Effector CD8-positive, alpha-beta T cell (primary cell): ENCODE data around the gene BTBD7.

Source experiments
- DNase-seq: peaks from one replicate; lab custom pipeline; 2025; lab: John Stamatoyannopoulos, UW

The BTBD7 gene

GRCh38 chr14:93302688-93303581, 29.9 kb downstream of the BTBD7 start:
- no peak for DNase-seq

GRCh38 chr14:93301821-93302447, 30.9 kb downstream of the BTBD7 start:
- no peak for DNase-seq

- DNase-seq: no peak
Measured at GRCh38 chr14:93299866-93300265, 33.0 kb downstream of the BTBD7 start.

- DNase-seq: no peak
Measured at GRCh38 chr14:93299416-93299815, 33.4 kb downstream of the BTBD7 start.

- no peak for DNase-seq
Measured at GRCh38 chr14:93295541-93296220, 37.2 kb downstream of the BTBD7 start.

GRCh38 chr14:93286212-93286890, 46.5 kb downstream of the BTBD7 start:
- DNase-seq: no peak

GRCh38 chr14:93285044-93285443, 47.8 kb downstream of the BTBD7 start:
- no peak for DNase-seq

GRCh38 chr14:93281937-93282336, 50.9 kb downstream of the BTBD7 start:
- no peak for DNase-seq

- DNase-seq: no peak
Measured at GRCh38 chr14:93280743-93281142, 52.1 kb downstream of the BTBD7 start.

- no peak for DNase-seq
Measured at GRCh38 chr14:93276031-93276716, 56.7 kb downstream of the BTBD7 start.

GRCh38 chr14:93274055-93274806, 58.6 kb downstream of the BTBD7 start:
- no peak for DNase-seq

- DNase-seq: no peak
Measured at GRCh38 chr14:93271111-93271510, 61.7 kb downstream of the BTBD7 start.

GRCh38 chr14:93269341-93270068, 63.3 kb downstream of the BTBD7 start:
- no peak for DNase-seq

- no peak for DNase-seq
Measured at GRCh38 chr14:93268406-93268805, 64.4 kb downstream of the BTBD7 start.

- DNase-seq: no peak
Measured at GRCh38 chr14:93267149-93267711, 65.6 kb downstream of the BTBD7 start.

- DNase-seq: no peak
Measured at GRCh38 chr14:93266127-93266526, 66.7 kb downstream of the BTBD7 start.

- no peak for DNase-seq
Measured at GRCh38 chr14:93263416-93263815, 69.4 kb downstream of the BTBD7 start.

GRCh38 chr14:93262446-93262845, 70.4 kb downstream of the BTBD7 start:
- no peak for DNase-seq

GRCh38 chr14:93249128-93249831, 83.6 kb downstream of the BTBD7 start:
- DNase-seq: no peak
